NT2/D1 (cell line): ENCODE measurements around the gene LSS.
"Not testable (repeated sequence)": the region's sequence is repeated elsewhere in the genome, so short reads cannot be mapped to it uniquely, and the experiment has no call there.

Experiments used
- DNase-seq: peaks from one replicate; pipeline ENCODE4 v3.0.0-alpha.2; 2011; ENCODE audit warnings: low read depth, low spot score
- H3K27me3 ChIP-seq: 2 replicates; pipeline ENCODE4 v1.6.0; 2011; ENCODE audit warnings: mild to moderate bottlenecking; ENCODE audit not compliant: insufficient read length, insufficient read depth
- H3K36me3 ChIP-seq: 2 replicates; pipeline ENCODE4 v1.6.1; 2011; ENCODE audit warnings: mild to moderate bottlenecking, low read length, mixed read lengths; ENCODE audit not compliant: insufficient read depth, insufficient read length
- H3K4me1 ChIP-seq: 2 replicates; pipeline ENCODE4 v1.5.1; 2011; ENCODE audit not compliant: insufficient read depth, insufficient read length
- H3K4me3 ChIP-seq: 2 replicates; pipeline ENCODE4 v1.5.1; 2011; ENCODE audit warnings: low read depth; ENCODE audit not compliant: insufficient read length
- H3K9ac ChIP-seq: 2 replicates; pipeline ENCODE4 v1.6.0; 2011; ENCODE audit warnings: low read depth; ENCODE audit not compliant: insufficient read length
- H3K9me3 ChIP-seq: 2 replicates; pipeline ENCODE4 v1.5.1; 2011; ENCODE audit warnings: mild to moderate bottlenecking, low read length; ENCODE audit not compliant: insufficient read depth
- SUZ12 ChIP-seq: IDR thresholded peaks from 2 replicates; pipeline ENCODE4 v1.6.1; 2011; ENCODE audit not compliant: insufficient read length, insufficient read depth; ENCODE audit errors: extremely low read depth
- YY1 ChIP-seq: IDR thresholded peaks from 2 replicates; pipeline ENCODE4 v1.6.1; 2011; ENCODE audit not compliant: insufficient read length, insufficient read depth
- ZNF274 ChIP-seq: IDR thresholded peaks from 2 replicates; pipeline ENCODE4 v1.6.1; 2011; ENCODE audit warnings: mild to moderate bottlenecking, low read depth, low read length

Gene LSS

GRCh38 chr21:46206163-46207005 is 22.2 kb downstream of the LSS start:
- Histone ChIP-seq H3K4me3 (no peak overlapping the region), H3K9ac (no peak overlapping the region), H3K27me3 (no peaks in the 10 kb centered on the region), H3K4me1 (peaks cover 7% of the 10 kb centered on the region), H3K9me3 (no peaks in the 10 kb centered on the region), H3K36me3 (peaks cover 86% of the 10 kb centered on the region)
- TF ChIP-seq ZNF274 (no peak), SUZ12 (no peak), YY1 (no peak)
- no peak for DNase-seq

GRCh38 chr21:46205766-46206162 is 22.8 kb downstream of the LSS start:
- Histone ChIP-seq H3K4me1 (peaks cover 7% of the 10 kb centered on the region), H3K4me3 (no peak overlapping the region), H3K9ac (no peak overlapping the region), H3K36me3 (peaks cover 86% of the 10 kb centered on the region), H3K27me3 (no peaks in the 10 kb centered on the region), H3K9me3 (no peaks in the 10 kb centered on the region)
- TF ChIP-seq ZNF274 (no peak), SUZ12 (no peak), YY1 (no peak)
- DNase-seq, result no peak

- peaks cover 86% of the 10 kb centered on the region for H3K36me3 ChIP-seq
Measured at GRCh38 chr21:46205166-46205565, 23.4 kb downstream of the LSS start.

GRCh38 chr21:46203203-46203600 is 25.4 kb downstream of the LSS start:
- peaks cover 4% of the 10 kb centered on the region; the same call in 1 of the 2 replicates for H3K9me3 ChIP-seq
- no peaks in the 10 kb centered on the region for H3K27me3 ChIP-seq
- no peak overlapping the region for H3K4me3 ChIP-seq
- peaks cover 84% of the 10 kb centered on the region for H3K36me3 ChIP-seq
- TF ChIP-seq ZNF274, result no peak
- no peak for TF ChIP-seq YY1
- no peak for TF ChIP-seq SUZ12
- H3K4me1 ChIP-seq, result peaks cover 2% of the 10 kb centered on the region
- no peak for DNase-seq
- no peak overlapping the region for H3K9ac ChIP-seq

More at GRCh38 chr21:46205166-46205565, 23.4 kb downstream of the LSS start:
- Histone ChIP-seq H3K9ac (no peak overlapping the region), H3K4me1 (peaks cover 2% of the 10 kb centered on the region), H3K27me3 (no peaks in the 10 kb centered on the region), H3K4me3 (no peak overlapping the region), H3K9me3 (no peaks in the 10 kb centered on the region)
- no peak for DNase-seq
- TF ChIP-seq SUZ12 (no peak), ZNF274 (no peak), YY1 (no peak)

- peak; percentile 87 for DNase-seq
- Histone ChIP-seq H3K9me3 (peaks cover 4% of the 10 kb centered on the region; the same call in 1 of the 2 replicates), H3K9ac (no peak overlapping the region), H3K4me1 (peaks cover 2% of the 10 kb centered on the region), H3K36me3 (peaks cover 84% of the 10 kb centered on the region), H3K4me3 (no peak overlapping the region), H3K27me3 (no peaks in the 10 kb centered on the region)
- no peak for TF ChIP-seq YY1
- TF ChIP-seq ZNF274, result no peak
- no peak for TF ChIP-seq SUZ12
Measured at GRCh38 chr21:46202592-46203202, 25.9 kb downstream of the LSS start.

GRCh38 chr21:46200877-46201803 is 27.4 kb downstream of the LSS start:
- H3K36me3 ChIP-seq, result peaks cover 82% of the 10 kb centered on the region
- H3K27me3 ChIP-seq, DNase-seq, H3K9ac ChIP-seq, H3K4me1 ChIP-seq, H3K4me3 ChIP-seq, H3K9me3 ChIP-seq: not testable (repeated sequence)
